SK-MEL-5 (cell line): Measurements from ENCODE around the gene ACSL6. TPM values are rescaled to one million over a fixed set of nuclear protein-coding genes. Genes with fewer than 3 reads are reported as not detected.

Source experiments
- DNase-seq: peaks from one replicate; pipeline ENCODE4 v3.0.0-alpha.2; 2016; ENCODE audit warnings: low read depth, low spot score
- in situ Hi-C: cut with HindIII; loops from 2 replicates; pipeline ENCODE4 v1.10.0; 2016; ENCODE audit warnings: low sequenced_read_pairs, high pct_unique_total_duplicates, low pct_unique_long_range_greater_than_20kb
- total RNA-seq: library from RNA; depleted of rRNA; stranded (reverse); fragments of >200 nt; shearing (Covaris generic); gene quantifications from 2 replicates; pipeline ENCODE4 v1.2.3, GENCODE V29; 2014

Gene ACSL6
- total RNA-seq, 1 experiment from 2014 or later, result 0.45 TPM

DNA sequence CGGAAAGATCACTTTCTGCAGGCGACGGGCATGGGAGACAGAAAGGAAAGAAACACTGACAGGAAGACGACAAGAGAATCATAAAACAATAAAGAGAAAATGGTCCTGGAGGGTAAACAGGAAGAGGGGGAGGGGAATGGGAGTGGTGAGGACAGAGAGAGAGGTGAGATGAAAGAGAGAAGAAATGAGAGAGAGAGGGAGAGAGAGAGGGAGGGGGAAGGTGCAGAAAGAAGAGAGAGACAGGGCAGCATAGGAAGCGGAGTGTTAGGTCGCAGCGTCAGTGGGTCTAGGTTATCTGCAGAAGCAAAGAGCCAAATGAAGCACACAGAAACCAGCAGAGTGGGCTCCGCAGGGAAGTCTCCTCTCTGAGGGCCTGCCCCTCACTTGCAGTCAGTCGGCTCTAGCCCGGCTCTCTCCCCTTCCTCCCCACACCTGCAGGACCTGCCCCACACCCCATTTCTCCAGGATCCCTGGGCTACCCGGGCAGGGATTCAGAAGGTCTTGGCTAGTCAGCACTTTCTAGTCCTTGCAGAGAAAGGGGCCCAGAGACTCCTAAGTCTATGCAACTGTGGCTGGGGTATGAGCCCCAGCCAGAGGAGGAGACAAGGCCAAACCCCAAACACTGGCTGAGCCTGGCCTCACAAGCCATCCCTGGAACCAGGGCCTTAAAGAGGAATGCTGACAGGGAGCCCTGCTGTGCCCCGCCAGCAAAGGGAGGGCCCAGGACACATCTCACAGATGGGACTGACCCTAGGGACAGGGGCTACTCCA, 36.3 kb downstream of the ACSL6 start:
- no peak for DNase-seq
- in situ Hi-C loops, result no loop called here

DNA sequence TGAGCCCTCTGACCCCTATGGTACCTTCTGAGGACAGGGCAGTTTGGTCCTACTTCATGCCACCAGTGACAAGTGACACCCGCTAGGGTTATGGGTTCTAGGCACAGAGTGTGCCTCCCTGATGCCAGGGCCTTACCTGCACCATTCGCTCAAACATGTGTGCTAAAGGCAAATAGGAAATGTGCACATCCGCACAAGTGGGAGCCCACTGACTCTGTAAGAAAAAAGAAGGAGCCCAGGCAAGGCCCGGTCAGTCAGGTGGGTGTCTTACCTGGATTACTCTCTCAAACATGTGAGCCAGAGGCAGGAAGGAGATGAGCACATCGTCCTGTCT, 36.9 kb downstream of the ACSL6 start:
- in situ Hi-C loops, result no loop called here
- DNase-seq, result no peak

DNA sequence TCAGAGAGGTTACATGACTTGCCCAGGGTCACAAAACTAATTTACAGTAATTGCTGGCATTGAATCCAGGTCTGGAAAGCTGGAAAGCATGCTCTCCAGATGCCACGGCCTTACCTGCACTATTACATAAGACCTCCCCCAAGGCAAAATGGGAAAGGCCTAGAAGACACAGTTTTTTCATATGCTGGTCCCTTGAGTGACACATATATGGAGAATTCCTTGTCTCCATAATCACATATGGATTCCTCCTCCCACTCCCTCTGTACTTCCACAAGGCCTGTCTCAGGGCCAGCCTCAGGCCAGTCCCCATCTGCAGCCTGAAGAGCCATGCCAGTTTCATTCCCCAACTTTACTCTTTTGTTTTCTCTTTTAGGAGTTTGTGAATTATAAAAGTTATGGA, 37.4 kb downstream of the ACSL6 start:
- DNase-seq, result no peak
- in situ Hi-C loops, result no loop called here

DNA sequence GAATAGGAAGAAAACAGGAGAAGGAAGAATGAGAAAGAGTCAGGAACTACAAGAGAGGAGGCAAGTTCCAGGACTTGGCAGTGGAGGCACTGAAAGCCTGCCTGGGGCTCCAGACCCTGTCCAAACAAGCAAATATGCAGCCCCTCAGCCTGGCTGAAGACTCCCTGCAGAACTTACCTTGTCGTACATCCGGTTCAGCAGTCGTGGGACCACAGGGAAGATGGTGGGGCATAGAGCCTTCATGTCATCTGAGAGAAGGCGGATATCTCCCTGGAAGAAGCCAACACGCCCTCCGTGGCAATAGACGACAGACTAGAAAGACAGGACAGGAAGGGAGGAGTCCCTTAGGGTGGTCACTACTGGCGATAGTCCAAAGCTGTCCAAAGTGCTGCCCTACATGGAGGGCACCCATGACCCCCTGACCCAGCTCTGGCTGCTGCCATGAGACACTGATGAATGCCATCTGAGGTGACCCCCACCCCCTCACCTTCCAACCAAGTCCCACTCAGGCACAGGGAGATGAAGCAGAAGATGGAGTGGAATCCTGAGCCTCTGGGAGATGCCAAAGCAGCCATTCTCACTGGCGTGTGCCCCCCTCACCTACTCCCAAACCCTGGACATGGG, 38.3 kb downstream of the ACSL6 start:
- in situ Hi-C loops, result no loop called here
- DNase-seq, result no peak

DNA sequence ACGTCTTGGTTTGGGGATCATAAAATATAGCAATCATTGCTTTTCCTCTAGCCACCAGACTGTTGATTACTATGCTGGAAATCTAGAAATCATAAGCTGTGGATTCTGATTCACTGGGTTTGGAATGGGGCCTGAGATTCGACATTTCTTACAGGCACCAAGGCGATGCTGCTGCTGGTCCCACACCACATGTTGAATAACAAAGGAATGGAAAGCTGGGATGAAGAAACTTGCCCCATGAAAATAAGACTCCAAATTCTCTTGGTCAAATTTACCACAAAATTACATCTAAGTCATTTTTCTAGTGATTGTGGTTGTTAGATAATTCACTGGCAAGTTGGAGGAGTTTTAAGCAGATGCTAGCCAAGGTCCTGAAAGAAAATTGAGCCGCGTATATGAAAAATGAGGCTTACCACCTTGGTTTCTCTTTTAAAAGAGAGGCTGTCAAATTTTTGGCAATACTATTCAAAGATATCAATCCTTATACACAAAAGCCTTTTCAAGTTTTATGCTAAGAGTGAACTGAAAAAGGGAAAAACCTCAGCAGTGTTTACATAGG, 43.0 kb downstream of the ACSL6 start:
- no peak for DNase-seq
- in situ Hi-C loops, result no loop called here

DNA sequence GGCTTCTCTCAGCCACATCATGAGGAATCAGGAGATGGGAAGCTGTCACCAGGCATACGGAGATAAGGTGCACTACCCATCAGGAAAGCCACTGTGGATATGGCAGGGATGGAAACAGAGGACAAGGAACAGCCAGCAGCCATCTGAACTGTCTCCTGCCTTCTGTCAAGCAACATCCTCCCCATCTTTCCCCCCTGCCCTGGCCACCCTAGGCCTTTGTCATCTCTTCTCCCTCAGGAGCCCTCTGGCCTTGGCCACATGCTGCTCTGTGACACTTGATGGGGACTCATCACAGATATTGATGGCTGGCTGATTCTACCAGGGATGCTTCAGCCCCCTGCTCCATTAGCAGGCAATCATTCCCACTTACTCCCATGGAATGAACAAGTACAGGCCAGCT, 44.9 kb downstream of the ACSL6 start:
- DNase-seq, result no peak
- in situ Hi-C loops, result no loop called here

DNA sequence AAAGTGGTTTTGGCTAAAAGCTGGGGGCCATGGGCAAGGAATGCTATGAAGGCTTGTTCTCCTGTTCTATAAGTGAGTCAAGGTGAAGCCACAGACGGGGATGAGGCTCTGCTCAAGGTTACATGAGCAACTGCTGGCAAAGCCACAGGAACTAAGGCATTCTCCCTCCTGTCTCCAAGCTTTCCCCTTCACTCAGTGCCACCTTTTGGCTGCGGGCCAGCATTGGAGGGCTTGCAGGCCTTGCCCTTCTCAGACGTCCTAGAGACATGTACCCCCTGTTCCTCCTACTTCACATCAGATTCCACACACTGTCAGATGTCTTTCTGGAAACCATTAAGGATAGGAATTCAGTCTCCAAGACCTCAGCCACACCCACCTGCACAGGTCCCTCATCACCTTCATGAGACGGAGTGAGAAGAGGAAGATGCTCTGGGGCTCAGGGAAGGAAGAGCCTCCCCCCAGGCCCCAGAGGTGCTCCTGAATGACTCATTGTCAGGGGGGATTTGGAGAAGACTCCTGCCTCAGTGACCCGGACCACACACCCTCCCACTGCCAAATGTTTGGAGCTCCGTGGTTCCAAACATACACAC, 45.5 kb downstream of the ACSL6 start:
- DNase-seq, result no peak
- in situ Hi-C loops, result no loop called here

DNA sequence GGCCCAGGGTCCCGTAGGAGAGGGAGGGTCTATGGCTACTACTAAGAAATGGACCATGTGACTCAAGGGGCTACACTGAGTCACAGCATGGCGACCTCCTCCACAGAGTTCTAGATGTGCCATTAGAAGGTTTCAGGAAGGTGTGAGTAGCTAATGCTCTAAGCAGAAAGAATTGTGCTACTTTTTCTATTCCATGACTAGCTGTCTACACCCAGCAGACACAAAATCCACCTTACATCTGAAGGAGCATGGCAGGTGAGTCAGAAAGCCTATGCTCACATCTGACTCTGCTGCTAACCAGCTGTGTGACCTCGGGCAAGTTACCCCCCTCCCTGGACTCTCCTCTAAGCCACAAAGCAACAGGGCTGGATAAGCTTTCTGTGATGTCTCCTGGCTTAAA, 51.6 kb downstream of the ACSL6 start:
- in situ Hi-C loops, result no loop called here
- DNase-seq, result no peak

DNA sequence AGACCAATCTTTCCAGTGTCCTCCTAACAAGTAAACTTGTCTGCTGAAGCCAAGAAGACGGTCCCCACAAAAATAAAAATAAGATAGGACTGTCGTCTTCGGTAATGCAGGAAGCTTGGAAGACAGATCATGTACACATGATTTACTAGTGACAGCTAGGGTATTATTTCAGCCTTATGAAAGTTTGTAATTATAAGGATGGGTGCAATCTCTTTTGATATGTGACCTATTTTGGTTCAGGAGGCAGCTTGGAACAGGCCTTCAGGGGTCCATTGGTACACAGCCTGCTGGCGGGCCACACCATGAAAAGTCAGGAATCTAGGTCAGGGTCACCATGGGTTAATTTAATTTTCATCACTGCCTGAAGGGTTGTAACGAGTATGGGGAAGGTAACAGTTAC, 52.3 kb downstream of the ACSL6 start:
- in situ Hi-C loops, result no loop called here
- DNase-seq, result no peak

DNA sequence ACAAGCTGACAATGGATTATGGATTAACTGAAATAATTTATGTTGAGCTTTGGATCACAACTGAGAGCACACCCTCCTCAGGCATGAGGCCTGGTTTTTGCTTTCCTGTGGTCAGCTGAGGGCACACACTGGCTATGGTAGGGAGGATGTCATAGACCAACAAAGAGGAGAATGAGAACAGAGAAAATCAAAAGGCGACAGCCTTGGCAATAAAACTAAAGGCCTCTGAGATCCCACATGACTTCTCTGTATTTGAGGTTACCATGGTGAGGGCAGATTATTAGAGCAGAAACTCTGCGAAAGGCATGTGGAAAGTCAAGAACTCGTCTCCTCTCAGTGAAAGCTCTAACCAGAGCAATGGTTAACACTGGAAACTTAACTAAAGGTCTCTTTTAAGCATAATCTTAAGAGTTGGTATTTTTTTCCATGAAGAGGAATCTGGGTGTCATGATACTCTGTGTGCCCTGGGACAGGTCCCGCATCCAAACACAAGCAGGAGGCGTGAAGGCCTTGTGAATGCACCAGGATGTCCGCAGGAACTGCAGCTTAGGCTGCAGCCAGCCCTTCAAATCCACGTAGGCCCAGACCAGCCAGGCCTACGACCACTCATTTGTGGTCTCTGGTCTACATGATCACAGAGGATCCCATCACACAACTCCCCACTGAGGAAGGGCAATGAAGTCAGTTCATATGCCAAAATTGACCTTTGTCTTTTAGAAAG, 53.6 kb downstream of the ACSL6 start:
- in situ Hi-C loops, result no loop called here
- no peak for DNase-seq

DNA sequence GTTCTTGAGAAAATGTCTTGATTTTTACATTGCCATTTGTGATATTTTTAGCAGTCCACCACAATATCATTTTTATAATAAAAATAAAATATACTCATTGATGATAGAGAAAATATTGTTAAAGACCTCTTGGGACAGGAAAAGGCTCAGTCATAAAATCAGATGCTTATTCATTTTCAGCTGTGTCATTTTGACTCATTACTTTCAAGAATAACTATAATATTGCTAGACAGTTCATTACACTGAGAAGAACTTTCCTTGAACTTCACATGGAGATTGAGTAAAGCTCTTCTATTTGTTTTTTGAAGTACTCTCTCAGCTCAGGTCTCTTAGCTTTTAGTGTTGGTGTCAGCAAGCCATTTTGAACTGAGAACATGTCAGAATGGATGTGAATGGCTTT, 57.5 kb downstream of the ACSL6 start:
- in situ Hi-C loops, result no loop called here
- no peak for DNase-seq

DNA sequence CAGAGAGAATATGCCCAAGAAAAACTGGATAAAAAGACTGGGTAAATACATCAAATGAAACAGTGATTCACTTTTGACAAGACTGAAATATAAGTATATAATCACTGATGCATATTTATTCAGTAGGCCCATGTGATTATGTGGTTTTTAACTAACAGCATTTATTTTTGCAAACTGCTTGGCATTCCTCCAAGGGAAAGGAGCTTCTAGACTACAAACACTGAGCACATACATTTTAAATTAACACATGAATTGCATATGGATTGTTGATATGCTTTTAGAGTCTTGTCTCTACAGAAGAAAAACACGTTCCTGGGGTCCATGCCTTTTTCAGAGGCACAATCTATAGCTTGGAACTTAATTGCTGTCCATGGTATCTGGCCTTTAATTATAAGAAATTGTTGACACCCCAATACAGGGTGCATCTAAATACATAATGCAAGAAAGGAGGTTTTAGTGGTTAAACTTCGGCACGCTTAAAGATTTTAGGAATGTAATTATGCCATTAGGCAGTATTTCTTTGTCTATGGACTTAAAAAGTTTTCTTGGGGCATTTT, 59.1 kb downstream of the ACSL6 start:
- in situ Hi-C loops, result no loop called here
- DNase-seq, result no peak

DNA sequence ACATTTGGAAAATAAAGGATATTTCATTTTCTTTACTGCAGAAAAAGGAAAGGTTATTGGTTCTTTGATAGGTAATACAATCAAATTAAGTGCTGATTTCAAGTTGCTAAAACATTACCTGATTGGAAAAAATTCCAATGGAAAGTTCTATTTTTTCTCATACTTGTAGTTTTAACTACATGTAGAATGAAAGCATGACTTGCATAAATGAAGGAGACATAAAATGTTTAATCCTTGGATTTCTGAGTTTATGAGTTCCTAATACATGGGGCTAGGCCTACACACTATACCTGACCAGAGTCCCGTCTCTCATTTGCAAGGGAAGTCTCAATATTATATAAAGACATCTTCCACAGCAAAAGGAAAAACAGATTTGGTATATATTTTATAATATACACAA, 60.8 kb downstream of the ACSL6 start:
- DNase-seq, result no peak
- in situ Hi-C loops, result no loop called here

DNA sequence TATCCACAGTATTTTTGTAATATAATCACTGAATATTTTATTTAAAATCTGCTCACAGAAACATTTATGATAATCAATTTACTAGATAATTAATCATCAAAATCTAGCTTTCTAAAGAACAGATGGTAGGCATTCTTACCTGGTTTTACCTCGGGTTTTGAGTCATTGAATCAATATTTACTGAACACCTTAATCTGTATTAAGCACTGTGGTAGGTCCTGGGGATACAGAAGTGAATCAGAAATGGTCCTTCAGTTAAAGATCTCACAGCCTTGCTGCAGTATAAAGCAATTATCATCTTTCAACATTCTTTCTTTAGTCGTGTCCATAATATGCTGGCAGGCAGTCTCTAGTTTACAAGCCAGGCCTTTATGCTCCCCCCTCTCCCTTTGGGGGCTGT, 64.0 kb downstream of the ACSL6 start:
- in situ Hi-C loops, result no loop called here
- DNase-seq, result no peak

DNA sequence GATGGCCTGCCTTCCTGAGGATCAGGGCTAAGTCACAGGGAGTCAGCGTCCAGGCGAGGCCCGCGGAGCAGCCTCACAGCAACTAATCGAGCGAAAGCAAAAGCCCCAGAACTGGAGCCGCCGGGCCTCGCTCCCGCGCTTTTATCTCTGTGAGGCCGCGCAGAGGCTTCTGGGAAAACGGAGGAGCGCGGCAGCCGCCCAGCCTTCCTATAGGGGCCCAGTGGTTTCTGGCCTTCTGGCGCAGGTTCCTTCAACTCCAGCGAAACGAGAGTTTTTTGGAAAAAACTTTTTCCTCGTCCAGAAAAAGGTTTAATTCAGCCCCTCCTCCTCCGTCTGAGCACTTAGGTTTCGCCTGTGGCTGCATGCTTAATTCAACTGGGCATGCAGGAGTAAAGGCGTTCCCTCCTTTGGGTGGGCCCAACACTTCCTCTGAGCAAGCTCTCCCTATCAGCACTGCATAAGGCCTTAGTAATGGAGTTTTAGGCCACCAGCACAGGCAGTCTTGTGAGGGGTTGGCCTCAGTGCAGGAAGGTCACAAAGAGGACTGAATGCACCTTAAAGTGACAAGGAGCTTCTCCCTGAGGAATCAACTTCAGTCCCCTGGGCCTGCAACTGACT, 65.8 kb downstream of the ACSL6 start, which contains the start of gene MEIKIN:
MEIKIN (minus strand) TSS at position 113 of the 618 bp plus-strand sequence. CDS start 158 bp downstream, outside the sequence.
- in situ Hi-C loops, result no loop called here
- DNase-seq, result no peak

DNA sequence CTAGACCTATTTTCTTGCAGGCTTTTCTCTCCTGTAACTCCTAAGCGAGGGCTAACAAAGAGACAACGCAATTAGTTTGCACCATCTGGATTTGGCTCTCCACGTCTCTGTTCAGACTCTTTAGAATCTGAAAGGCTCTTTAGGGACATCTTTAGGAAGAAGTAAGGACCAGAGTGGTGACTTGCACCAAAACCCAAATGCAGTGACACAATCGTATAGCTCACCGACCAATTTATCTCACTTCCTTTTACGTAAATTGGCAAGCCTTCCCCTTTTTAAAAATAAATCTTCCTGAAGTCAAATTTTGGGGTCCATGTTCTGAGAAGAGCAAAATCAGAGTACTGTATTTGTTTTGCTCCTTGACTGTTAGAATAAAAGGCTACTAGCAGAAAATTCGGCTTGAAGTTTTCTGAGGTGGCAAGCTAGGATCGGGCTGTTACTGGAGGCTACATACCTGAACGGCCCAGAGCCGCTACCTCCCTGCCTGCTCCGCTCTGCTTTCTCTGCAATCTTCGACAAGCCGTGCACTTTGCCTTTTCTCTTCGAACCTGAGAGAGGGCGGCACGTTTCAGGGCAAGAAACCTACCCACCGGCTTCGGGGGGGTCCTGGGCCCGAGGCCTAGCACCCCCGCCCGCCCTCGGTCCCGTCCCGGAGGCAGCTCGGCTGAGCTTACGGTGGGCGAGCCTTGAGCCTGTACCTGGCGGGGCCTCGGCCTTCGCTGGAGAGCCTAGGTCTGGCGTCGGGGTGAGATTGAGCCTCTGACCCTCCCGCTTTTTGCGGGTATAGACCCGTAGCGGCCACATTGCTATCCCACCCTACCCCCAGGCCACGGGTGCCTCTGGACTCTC, 66.5 kb downstream of the ACSL6 start:
- DNase-seq, result no peak
- in situ Hi-C loops, result no loop called here

DNA sequence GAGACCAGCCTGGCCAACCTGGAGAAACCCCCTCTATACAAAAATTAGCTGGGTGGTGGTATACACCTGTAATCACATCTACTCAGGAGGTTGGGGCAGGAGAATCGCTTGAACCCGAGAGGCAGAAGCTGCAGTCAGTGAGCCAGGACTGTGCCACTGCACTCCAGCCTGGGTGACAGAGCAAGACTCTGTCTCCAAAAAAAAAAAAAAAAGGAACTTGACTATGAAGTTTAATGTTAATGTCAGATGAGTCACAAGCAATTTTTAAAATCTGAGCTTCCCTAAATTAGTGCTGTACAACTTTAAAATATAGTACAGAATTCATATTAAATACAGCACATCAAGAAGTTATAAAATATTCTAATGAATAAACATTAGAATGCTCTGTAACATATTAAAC, 67.5 kb downstream of the ACSL6 start:
- DNase-seq, result no peak
- in situ Hi-C loops, result no loop called here
